SK-N-SH treated with all-trans-retinoic acid at 6 μM for 48 hours (cell line): ENCODE results near the gene STXBP5.

Experiments
- CSDC2 ChIP-seq: fragments of 250-450 bp; sonication (Bioruptor Pico); IDR thresholded peaks from 2 replicates; pipeline ENCODE4 v1.5.0; 2020; ENCODE audit warnings: mild to moderate bottlenecking, moderate library complexity
- ZFP3 ChIP-seq: fragments of 250-450 bp; sonication (Bioruptor Pico); IDR thresholded peaks from 2 replicates; pipeline ENCODE4 v1.5.0; 2020; ENCODE audit warnings: mild to moderate bottlenecking, moderate library complexity
- ZFP30 ChIP-seq: fragments of 450-650 bp; formaldehyde crosslinking; IDR thresholded peaks from 2 replicates; pipeline ENCODE4 v1.5.0; 2022; ENCODE audit warnings: mild to moderate bottlenecking, moderate library complexity

- TF ChIP-seq ZFP30 (CRISPR knock-in tag) (no peak), ZFP3 (CRISPR knock-in tag) (no peak), CSDC2 (no peak)
These were observed 26.9 kb upstream of the STXBP5 start for GRCh38 chr6:147177286-147177685.
